DOHH2 (cell line): ENCODE data around the gene CAMKK1.

ENCODE experiments used
- H3F3A ChIP-seq: fragments of 200-600 bp; sonication (generic), shearing (Covaris generic); 2 replicates; pipeline ENCODE4 v1.6.0; 2016; ENCODE audit warnings: antibody characterized with exemption, mild to moderate bottlenecking; ENCODE audit not compliant: control insufficient read depth, insufficient read depth
- H3K27ac ChIP-seq: fragments of 200-600 bp; sonication (generic); 2 replicates; pipeline ENCODE4 v1.5.1; 2014; ENCODE audit warnings: low read depth, mild to moderate bottlenecking, low read length, moderate library complexity
- H3K27me3 ChIP-seq: fragments of 200-600 bp; sonication (generic); 2 replicates; pipeline ENCODE4 v1.6.1; 2014; ENCODE audit warnings: mild to moderate bottlenecking, low read length, mixed read lengths; ENCODE audit not compliant: control insufficient read depth
- H3K36me3 ChIP-seq: fragments of 200-600 bp; sonication (generic); 2 replicates; pipeline ENCODE4 v1.6.1; 2014; ENCODE audit warnings: mild to moderate bottlenecking, low read length, moderate library complexity, mixed read lengths; ENCODE audit not compliant: control insufficient read depth
- H3K4me1 ChIP-seq: fragments of 200-600 bp; sonication (generic); 2 replicates; pipeline ENCODE4 v1.6.1; 2014; ENCODE audit warnings: mild to moderate bottlenecking, low read length, mixed read lengths; ENCODE audit not compliant: control insufficient read depth
- H3K4me2 ChIP-seq: fragments of 200-600 bp; sonication (generic); 2 replicates; pipeline ENCODE4 v1.6.0; 2014; ENCODE audit warnings: mild to moderate bottlenecking, low read length, moderate library complexity
- H3K4me3 ChIP-seq: fragments of 200-600 bp; sonication (generic); 2 replicates; pipeline ENCODE4 v1.5.1; 2014; ENCODE audit warnings: mild to moderate bottlenecking, low read length, mixed read lengths
- H3K79me2 ChIP-seq: fragments of 200-600 bp; sonication (generic); 2 replicates; pipeline ENCODE4 v1.6.1; 2014; ENCODE audit warnings: mild to moderate bottlenecking, low read length, mixed read lengths; ENCODE audit not compliant: control insufficient read depth
- H3K9me2 ChIP-seq: fragments of 200-600 bp; sonication (generic); replicated peaks from 2 replicates; pipeline ENCODE4 v1.6.1; 2014; ENCODE audit warnings: mild to moderate bottlenecking, low read length, mixed read lengths; ENCODE audit not compliant: control insufficient read depth
- H3K9me3 ChIP-seq: fragments of 200-600 bp; sonication (generic); 2 replicates; pipeline ENCODE4 v1.6.1; 2014; ENCODE audit warnings: antibody characterized with exemption, low read length, mixed read lengths; ENCODE audit not compliant: control insufficient read depth, insufficient read depth
- H4K20me1 ChIP-seq: fragments of 200-600 bp; sonication (generic); 2 replicates; pipeline ENCODE4 v1.6.0; 2014; ENCODE audit warnings: low read depth, mild to moderate bottlenecking, antibody characterized with exemption, low read length, moderate library complexity; ENCODE audit not compliant: control insufficient read depth, insufficient read depth
- EZH2phosphoT487 ChIP-seq: fragments of 200-600 bp; sonication (generic); IDR thresholded peaks from 2 replicates; pipeline ENCODE4 v1.6.1; 2017; ENCODE audit warnings: borderline replicate concordance, mild to moderate bottlenecking, antibody characterized with exemption, low read length, moderate library complexity, mixed read lengths
- TF ChIP-seq, protein P1 (sequence below): fragments of 200-600 bp; sonication (generic); IDR thresholded peaks from one replicate; pipeline ENCODE4 v1.5.1; 2014; ENCODE audit warnings: antibody characterized with exemption, mild to moderate bottlenecking, low read depth, low read length; ENCODE audit not compliant: poor library complexity, severe bottlenecking

CAMKK1 gene

DNA sequence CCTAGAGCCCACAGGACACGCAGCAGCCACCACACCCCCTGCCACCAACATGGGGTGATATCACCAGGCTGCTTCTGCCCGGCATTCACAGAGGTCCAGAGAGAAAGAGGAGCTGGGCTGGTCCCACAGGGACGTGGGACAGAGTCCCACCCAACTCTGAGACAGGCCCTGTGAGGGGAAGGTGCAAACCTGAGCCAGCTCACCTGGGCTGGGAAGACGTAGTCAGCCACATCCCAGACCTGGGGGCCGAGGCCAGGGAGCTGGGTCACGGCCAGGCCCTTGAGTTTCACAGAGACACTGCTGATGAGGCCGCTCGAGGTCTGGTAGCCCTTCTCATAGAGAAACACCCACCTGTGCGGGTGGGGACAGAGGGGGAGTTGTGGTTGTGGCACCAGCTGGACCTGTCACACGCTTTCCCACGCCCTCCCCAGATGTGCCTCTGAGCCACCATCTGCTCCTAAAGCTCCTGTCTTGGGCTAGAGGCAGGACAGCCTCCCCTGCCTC lies 12.2 kb upstream of the CAMKK1 start:
- Histone ChIP-seq H3K27me3 (no peaks in the 10 kb centered on the region), H3F3A (peaks cover 3% of the 10 kb centered on the region; the same call in 1 of the 2 replicates), H3K4me3 (peak overlapping the region; percentile 46), H3K9me2 (no peaks in the 10 kb centered on the region), H3K27ac (no peak overlapping the region; the same call in 1 of the 2 replicates), H3K4me2 (peak overlapping the region; percentile 70), H3K9me3 (no peaks in the 10 kb centered on the region), H3K4me1 (peaks cover 18% of the 10 kb centered on the region), H3K36me3 (no peaks in the 10 kb centered on the region), H4K20me1 (no peaks in the 10 kb centered on the region), H3K79me2 (no peaks in the 10 kb centered on the region)
- TF ChIP-seq EZH2phosphoT487 = no peak
- TF ChIP-seq, protein P1, sequence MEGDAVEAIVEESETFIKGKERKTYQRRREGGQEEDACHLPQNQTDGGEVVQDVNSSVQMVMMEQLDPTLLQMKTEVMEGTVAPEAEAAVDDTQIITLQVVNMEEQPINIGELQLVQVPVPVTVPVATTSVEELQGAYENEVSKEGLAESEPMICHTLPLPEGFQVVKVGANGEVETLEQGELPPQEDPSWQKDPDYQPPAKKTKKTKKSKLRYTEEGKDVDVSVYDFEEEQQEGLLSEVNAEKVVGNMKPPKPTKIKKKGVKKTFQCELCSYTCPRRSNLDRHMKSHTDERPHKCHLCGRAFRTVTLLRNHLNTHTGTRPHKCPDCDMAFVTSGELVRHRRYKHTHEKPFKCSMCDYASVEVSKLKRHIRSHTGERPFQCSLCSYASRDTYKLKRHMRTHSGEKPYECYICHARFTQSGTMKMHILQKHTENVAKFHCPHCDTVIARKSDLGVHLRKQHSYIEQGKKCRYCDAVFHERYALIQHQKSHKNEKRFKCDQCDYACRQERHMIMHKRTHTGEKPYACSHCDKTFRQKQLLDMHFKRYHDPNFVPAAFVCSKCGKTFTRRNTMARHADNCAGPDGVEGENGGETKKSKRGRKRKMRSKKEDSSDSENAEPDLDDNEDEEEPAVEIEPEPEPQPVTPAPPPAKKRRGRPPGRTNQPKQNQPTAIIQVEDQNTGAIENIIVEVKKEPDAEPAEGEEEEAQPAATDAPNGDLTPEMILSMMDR = no peak

DNA sequence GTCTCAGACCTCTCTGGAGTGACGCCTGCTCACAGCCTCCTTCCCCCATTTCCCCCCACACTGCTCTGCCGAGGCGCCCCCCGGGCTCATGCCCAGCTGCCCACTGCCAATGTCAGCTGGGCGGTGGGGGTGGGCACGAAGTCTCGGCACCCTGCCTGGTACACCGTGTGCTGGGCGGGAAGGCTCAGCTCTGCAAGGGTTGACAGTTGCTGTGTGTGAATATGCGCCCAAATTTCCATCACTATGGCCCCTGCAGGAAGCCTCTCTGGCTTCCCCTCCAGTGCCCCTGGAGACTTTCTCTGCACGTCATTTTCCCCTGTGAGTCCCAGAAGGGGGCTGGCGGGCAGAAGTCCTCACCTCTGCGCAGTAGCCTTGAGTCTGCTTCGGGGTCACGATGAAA lies 11.6 kb upstream of the CAMKK1 start:
- Histone ChIP-seq H3K27ac (peak overlapping the region; percentile 10; the same call in 1 of the 2 replicates), H3K27me3 (no peaks in the 10 kb centered on the region), H3K36me3 (no peaks in the 10 kb centered on the region), H3K4me3 (peak overlapping the region; percentile 46), H3K79me2 (no peaks in the 10 kb centered on the region), H3K4me1 (peaks cover 18% of the 10 kb centered on the region), H3K9me2 (no peaks in the 10 kb centered on the region), H3K9me3 (no peaks in the 10 kb centered on the region), H3K4me2 (peak overlapping the region; percentile 70), H4K20me1 (no peaks in the 10 kb centered on the region), H3F3A (peaks cover 3% of the 10 kb centered on the region; the same call in 1 of the 2 replicates)
- TF ChIP-seq EZH2phosphoT487 = no peak
- TF ChIP-seq, protein P1 = no peak

DNA sequence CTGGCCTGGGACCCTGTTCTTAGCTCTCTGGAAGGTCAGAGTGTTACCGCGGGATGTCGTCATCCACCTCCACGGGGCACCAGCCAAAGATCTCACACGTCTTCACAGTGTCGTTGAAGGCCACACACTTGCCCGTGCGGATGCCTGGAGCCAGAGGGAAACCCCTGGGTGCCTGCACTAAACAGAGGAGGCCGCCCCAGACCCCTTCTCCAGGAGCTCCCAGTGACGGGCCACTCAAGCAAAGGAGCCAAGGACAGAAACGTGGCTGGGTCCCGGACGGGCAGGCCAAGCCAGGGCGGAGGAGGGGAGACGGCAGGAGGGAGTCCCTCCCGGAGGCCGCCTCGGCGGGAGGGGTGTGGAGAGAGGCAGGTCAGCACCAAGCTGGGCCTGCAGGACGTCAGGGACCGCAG lies 11.0 kb upstream of the CAMKK1 start:
- no peaks in the 10 kb centered on the region for H3K79me2 ChIP-seq
- peaks cover 18% of the 10 kb centered on the region for H3K4me1 ChIP-seq
- H3K27ac ChIP-seq = no peak overlapping the region
- no peaks in the 10 kb centered on the region for H3K9me3 ChIP-seq
- no peaks in the 10 kb centered on the region for H3K27me3 ChIP-seq
- H3F3A ChIP-seq = peaks cover 3% of the 10 kb centered on the region; the same call in 1 of the 2 replicates
- no peaks in the 10 kb centered on the region for H3K9me2 ChIP-seq
- H3K4me3 ChIP-seq = no peak overlapping the region; the same call in 1 of the 2 replicates
- peak overlapping the region; percentile 70 for H3K4me2 ChIP-seq
- H3K36me3 ChIP-seq = no peaks in the 10 kb centered on the region
- H4K20me1 ChIP-seq = no peaks in the 10 kb centered on the region
- TF ChIP-seq, protein P1 = no peak
- TF ChIP-seq EZH2phosphoT487 = no peak
